Lung (tissue), 12 donors: ENCODE data around the gene CST4. TPM values are rescaled to one million over a fixed set of nuclear protein-coding genes. Genes with fewer than 3 reads are reported as not detected.

Source experiments
- ATAC-seq: fragments of 200-7000 bp; cut with Tn5 transposase; one replicate; pipeline ENCODE4 v1.9.1; 2020; ENCODE audit warnings: moderate number of reproducible peaks; ENCODE audit not compliant: insufficient read depth, low FRiP score
- DNase-seq, 3 donors: peaks; one replicate each; pipeline ENCODE4 v3.0.0-alpha.2; 2013 to 2017
- H3K27ac ChIP-seq, 2 donors: one replicate each; pipeline ENCODE4 v1.5.1; 2013; ENCODE audit warnings: mild to moderate bottlenecking in 2 of 2, moderate library complexity in 2 of 2, control low read depth in 1 of 2, inconsistent platforms in 1 of 2, low read depth in 1 of 2, low read length in 1 of 2
- H3K27me3 ChIP-seq, 3 donors: one replicate each; pipeline ENCODE4 v1.5.1; 2013; ENCODE audit warnings: low read length in 2 of 3; ENCODE audit not compliant: control insufficient read depth in 3 of 3, insufficient read depth in 3 of 3
- H3K36me3 ChIP-seq, 4 donors: one replicate each; pipeline ENCODE4 v1.5.1; 2013; ENCODE audit warnings: low read length in 4 of 4, mild to moderate bottlenecking in 1 of 4, moderate library complexity in 1 of 4; ENCODE audit not compliant: control insufficient read depth in 4 of 4, insufficient read depth in 4 of 4
- H3K4me1 ChIP-seq, 5 donors: one replicate each; pipeline ENCODE4 v1.5.1; 2013; ENCODE audit warnings: low read length in 5 of 5, mild to moderate bottlenecking in 2 of 5, moderate library complexity in 1 of 5; ENCODE audit not compliant: control insufficient read depth in 5 of 5, insufficient read depth in 5 of 5
- H3K4me3 ChIP-seq: one replicate; pipeline ENCODE4 v1.5.1; 2013; ENCODE audit warnings: mild to moderate bottlenecking, control low read depth, moderate library complexity
- H3K9ac ChIP-seq, 2 donors: one replicate each; pipeline ENCODE4 v1.5.1; 2013; ENCODE audit warnings: low read length in 2 of 2, control low read depth in 1 of 2; ENCODE audit not compliant: insufficient read depth in 1 of 2
- H3K9me3 ChIP-seq, 4 donors: one replicate each; pipeline ENCODE4 v1.5.1; 2013; ENCODE audit warnings: low read length in 3 of 4, mild to moderate bottlenecking in 1 of 4, moderate library complexity in 1 of 4; ENCODE audit not compliant: control insufficient read depth in 4 of 4, insufficient read depth in 3 of 4
- WGBS, 2 donors: extraction: QIAGEN DNeasy Blood & Tissue Kit; methylation state at CpG; one replicate each; pipeline ENCODE4 v1.1.7; 2013; 5-methylcytosine and 5-hydroxymethylcytosine counted together
- polyA plus RNA-seq, 2 donors: library from polyadenylated mRNA; stranded (reverse); fragments of 200-250 nt; gene quantifications; one replicate each; pipeline ENCODE4 v1.2.1, GENCODE V29; 2013
- total RNA-seq, 2 donors: library from RNA; depleted of rRNA in 1 of 2; stranded (reverse); fragments of >200 nt in 1 of 2; gene quantifications; one replicate each; pipeline ENCODE4 v1.2.1, GENCODE V29; 2014 to 2021
- TF ChIP-seq, protein P1 (sequence below): IDR thresholded peaks from 2 replicates; pipeline ENCODE4 v1.5.1; 2012; ENCODE audit warnings: mild to moderate bottlenecking; ENCODE audit errors: control extremely low read depth, extremely low read depth
- donor health status: control.
- donor health status: control.
- donor health status: Bipolar disorder and iron deficiency.
- donor health status: healthy.
- donor health status: DM: yes; HTN: yes; CAD: no.

The CST4 gene
- total and polyA plus RNA-seq, 4 donors, result not detected

DNA sequence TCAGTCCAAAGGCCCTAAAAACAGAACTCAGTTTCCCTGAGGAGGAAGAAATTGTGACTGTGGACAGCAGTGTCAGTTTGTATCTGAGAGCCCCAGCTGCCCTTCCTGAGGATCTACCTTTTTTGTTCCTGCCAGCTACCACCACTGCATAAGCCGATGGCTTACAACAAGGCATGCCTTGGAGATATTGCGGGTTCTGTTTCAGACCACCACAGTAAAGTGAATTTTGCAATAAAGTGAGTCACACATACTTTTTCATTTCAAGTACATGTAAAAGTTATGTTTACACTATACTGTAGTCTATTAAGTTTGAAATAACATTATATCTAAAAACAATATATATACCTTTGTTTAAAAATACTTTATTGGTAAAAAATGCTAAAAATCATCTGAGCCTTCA is 41.5 kb downstream of the CST4 start:
- no peak for DNase-seq
- Histone ChIP-seq H3K27me3 (peaks cover 0 to 2% (median 0%) of the 10 kb centered on the region in 3 donors), H3K9ac (no peak overlapping the region), H3K9me3 (no peaks in the 10 kb centered on the region), H3K4me1 (peaks cover 0 to 2% (median 0%) of the 10 kb centered on the region in 5 donors), H3K27ac (no peak overlapping the region), H3K36me3 (no peaks in the 10 kb centered on the region), H3K4me3 (no peak overlapping the region)
- TF ChIP-seq, protein P1, sequence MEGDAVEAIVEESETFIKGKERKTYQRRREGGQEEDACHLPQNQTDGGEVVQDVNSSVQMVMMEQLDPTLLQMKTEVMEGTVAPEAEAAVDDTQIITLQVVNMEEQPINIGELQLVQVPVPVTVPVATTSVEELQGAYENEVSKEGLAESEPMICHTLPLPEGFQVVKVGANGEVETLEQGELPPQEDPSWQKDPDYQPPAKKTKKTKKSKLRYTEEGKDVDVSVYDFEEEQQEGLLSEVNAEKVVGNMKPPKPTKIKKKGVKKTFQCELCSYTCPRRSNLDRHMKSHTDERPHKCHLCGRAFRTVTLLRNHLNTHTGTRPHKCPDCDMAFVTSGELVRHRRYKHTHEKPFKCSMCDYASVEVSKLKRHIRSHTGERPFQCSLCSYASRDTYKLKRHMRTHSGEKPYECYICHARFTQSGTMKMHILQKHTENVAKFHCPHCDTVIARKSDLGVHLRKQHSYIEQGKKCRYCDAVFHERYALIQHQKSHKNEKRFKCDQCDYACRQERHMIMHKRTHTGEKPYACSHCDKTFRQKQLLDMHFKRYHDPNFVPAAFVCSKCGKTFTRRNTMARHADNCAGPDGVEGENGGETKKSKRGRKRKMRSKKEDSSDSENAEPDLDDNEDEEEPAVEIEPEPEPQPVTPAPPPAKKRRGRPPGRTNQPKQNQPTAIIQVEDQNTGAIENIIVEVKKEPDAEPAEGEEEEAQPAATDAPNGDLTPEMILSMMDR, result no peak
- no peak for ATAC-seq
- WGBS, 2 donors, result 81 to 90% methylated on average over 2 of the region's 2 CpGs

DNA sequence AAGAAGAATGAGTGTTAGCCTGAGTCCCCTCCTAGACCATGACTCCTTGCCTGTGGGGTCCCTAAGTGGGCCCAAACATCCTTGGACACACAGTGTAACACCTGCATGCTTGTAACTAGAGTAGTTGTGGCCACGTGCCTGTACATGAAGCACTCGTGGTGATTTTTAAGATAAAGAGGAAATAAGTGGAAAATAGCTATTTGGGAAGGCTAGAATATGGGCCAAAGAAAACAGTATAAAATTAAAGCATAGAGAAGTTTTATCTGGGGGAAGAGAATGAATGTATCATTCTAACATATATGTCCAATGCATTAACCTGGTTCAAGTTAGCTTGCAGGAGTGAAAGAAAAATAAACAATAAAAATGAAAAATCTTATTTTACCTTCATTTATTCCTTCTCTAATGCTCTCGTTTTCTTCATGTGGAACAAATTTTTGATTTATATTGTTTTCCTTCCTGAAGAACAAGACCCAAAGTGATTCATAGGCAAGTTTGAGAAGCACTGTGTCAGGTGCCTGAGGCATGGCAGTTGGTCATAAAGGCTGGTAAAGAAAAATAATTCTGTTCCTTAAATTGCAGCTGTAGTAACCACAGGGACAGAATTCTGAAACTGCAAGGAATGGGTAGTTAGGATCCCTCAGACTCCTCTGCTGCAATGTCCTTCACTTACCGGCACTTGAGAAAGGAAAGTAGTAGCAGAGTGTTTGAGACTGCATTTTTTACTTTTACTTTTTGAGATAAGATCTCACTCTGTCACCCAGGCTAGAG is 42.5 kb downstream of the CST4 start:
- no peak overlapping the region for H3K4me3 ChIP-seq
- no peak overlapping the region for H3K27ac ChIP-seq
- H3K9ac ChIP-seq, result no peak overlapping the region
- peaks cover 0 to 2% (median 0%) of the 10 kb centered on the region in 3 donors for H3K27me3 ChIP-seq
- no peaks in the 10 kb centered on the region for H3K9me3 ChIP-seq
- DNase-seq (no peak), ATAC-seq (no peak)
- 28 to 33% methylated on average over 4 of the region's 4 CpGs for WGBS, 2 donors
- peaks cover 0 to 10% (median 0%) of the 10 kb centered on the region in 5 donors for H3K4me1 ChIP-seq
- H3K36me3 ChIP-seq, result no peaks in the 10 kb centered on the region
- TF ChIP-seq, protein P1, result no peak

DNA sequence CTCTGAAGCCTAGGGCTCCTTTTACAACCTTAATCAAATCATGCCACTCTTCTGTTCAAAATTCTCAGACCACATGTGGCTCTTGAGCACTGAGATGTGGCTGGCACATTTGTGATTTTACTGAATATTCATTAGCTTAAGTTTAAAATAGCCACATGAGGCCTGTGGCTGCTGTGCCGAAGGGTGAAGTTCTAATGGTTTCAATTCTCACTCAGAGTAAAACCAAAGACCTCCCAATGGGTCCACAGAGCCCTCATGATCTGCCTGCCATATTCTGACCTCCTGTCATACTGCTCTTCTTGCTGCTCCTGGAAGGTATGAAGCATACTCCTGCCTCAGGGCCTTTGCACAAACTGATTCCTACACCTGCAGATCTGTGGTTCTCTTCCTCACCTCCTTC is 43.3 kb downstream of the CST4 start:
- Histone ChIP-seq H3K27me3 (peaks cover 0 to 2% (median 0%) of the 10 kb centered on the region in 3 donors), H3K9ac (no peak overlapping the region), H3K4me3 (no peak overlapping the region), H3K9me3 (no peaks in the 10 kb centered on the region), H3K4me1 (peaks cover 0 to 10% (median 0%) of the 10 kb centered on the region in 5 donors), H3K36me3 (no peaks in the 10 kb centered on the region), H3K27ac (no peak overlapping the region)
- 82 to 88% methylated on average over 1 of the region's 1 CpG for WGBS, 2 donors
- DNase-seq, result no peak
- ATAC-seq, result no peak
- TF ChIP-seq, protein P1, result no peak
